Panc1 (cell line): ENCODE measurements around the gene RPL36. TPM values are rescaled to one million over a fixed set of nuclear protein-coding genes. Genes with fewer than 3 reads are reported as not detected.

Source experiments
- ATAC-seq: fragments of 200-7000 bp; cut with Tn5 transposase; 2 replicates; pipeline ENCODE4 v1.9.1; 2020; ENCODE audit warnings: mild to moderate bottlenecking, moderate library complexity
- BruUV-seq: library from RNA; stranded (reverse); fragments of 400-500 nt; replicated peaks from 2 replicates; lab custom pipeline; 2021; lab: Mats Ljungman, UMichigan
- CTCF ChIA-PET: fragments of 300-600 bp; sonication (Branson Sonifier 250); formaldehyde crosslinking; loops from one replicate; lab custom pipeline; 2022; ENCODE audit warnings: antibody characterized with exemption; lab: Charles Lee
- POLR2A ChIA-PET: fragments of 300-600 bp; sonication (Branson Sonifier 250); formaldehyde crosslinking; loops from one replicate; lab custom pipeline; 2022; ENCODE audit warnings: antibody characterized with exemption; lab: Charles Lee
- DNase-seq: peaks from one replicate; pipeline ENCODE4 v3.0.0-alpha.2; 2010; ENCODE audit warnings: low read depth, low spot score
- H3K27ac ChIP-seq: 2 replicates; pipeline ENCODE4 v1.5.1; 2011; ENCODE audit warnings: mild to moderate bottlenecking, low read length, inconsistent platforms
- H3K27me3 ChIP-seq: fragments of 200-500 bp; sonication (Bioruptor generic); 2 replicates; pipeline ENCODE4 v1.6.0; 2014; ENCODE audit warnings: low read length, inconsistent platforms; ENCODE audit not compliant: control insufficient read depth, insufficient read depth
- H3K36me3 ChIP-seq: fragments of 200-500 bp; sonication (Bioruptor generic); 2 replicates; pipeline ENCODE4 v1.5.1; 2014; ENCODE audit warnings: inconsistent platforms, mild to moderate bottlenecking, low read length, moderate library complexity; ENCODE audit not compliant: control insufficient read depth, insufficient read depth
- H3K4me1 ChIP-seq: 2 replicates; pipeline ENCODE4 v1.5.1; 2011; ENCODE audit warnings: inconsistent platforms, mild to moderate bottlenecking, low read length, moderate library complexity; ENCODE audit not compliant: control insufficient read depth, insufficient read depth
- H3K4me3 ChIP-seq, 2 experiments: 2 replicates each; pipeline ENCODE4 v1.5.1; 2011 to 2012; ENCODE audit warnings: low read depth in 2 of 2, low read length in 2 of 2, mild to moderate bottlenecking in 2 of 2, inconsistent platforms in 1 of 2, moderate library complexity in 1 of 2
- H3K9me3 ChIP-seq: fragments of 200-500 bp; sonication (Bioruptor generic); 2 replicates; pipeline ENCODE4 v1.5.1; 2014; ENCODE audit warnings: low read depth, mild to moderate bottlenecking, inconsistent platforms, low read length, moderate library complexity; ENCODE audit not compliant: control insufficient read depth, insufficient read depth
- CTCF ChIP-seq: fragments of 450-650 bp; IDR thresholded peaks from 2 replicates; pipeline ENCODE4 v1.5.1; 2017; ENCODE audit warnings: mild to moderate bottlenecking
- POLR2AphosphoS5 ChIP-seq: IDR thresholded peaks from 2 replicates; pipeline ENCODE4 v1.6.1; 2012; ENCODE audit warnings: mild to moderate bottlenecking, low read depth, low read length, moderate library complexity
- SIN3A ChIP-seq: IDR thresholded peaks from 2 replicates; pipeline ENCODE4 v1.6.1; 2012; ENCODE audit warnings: low read depth, mild to moderate bottlenecking, low read length, moderate library complexity, borderline replicate concordance; ENCODE audit not compliant: insufficient read depth
- TCF7L2 ChIP-seq: IDR thresholded peaks from 2 replicates; pipeline ENCODE4 v1.6.1; 2011; ENCODE audit warnings: mild to moderate bottlenecking, low read depth, low read length, inconsistent platforms
- in situ Hi-C: cut with HindIII; loops from 2 replicates; pipeline ENCODE4 v1.10.0; 2016; ENCODE audit warnings: low sequenced_read_pairs, low pct_unique_long_range_greater_than_20kb
- intact Hi-C: fragments of 100-400 bp; cut with micrococcal nuclease; formaldehyde crosslinking; loops from one replicate; pipeline ENCODE4 v1.10.0; 2022; ENCODE audit not compliant: unreplicated experiment
- total RNA-seq: library from RNA; stranded (reverse); gene quantifications from one replicate; pipeline ENCODE4 v1.2.1, GENCODE V29; 2021; ENCODE audit not compliant: unreplicated experiment
- TF ChIP-seq, protein P1 (sequence below), 2 experiments: IDR thresholded peaks; 2 replicates each; pipeline ENCODE4 v1.6.1; 2011 to 2012; ENCODE audit warnings: low read depth in 2 of 2, control low read depth in 1 of 2, low read length in 1 of 2, mild to moderate bottlenecking in 1 of 2, moderate library complexity in 1 of 2; ENCODE audit not compliant: insufficient read depth in 1 of 2

RPL36 gene
- total RNA-seq, 1 experiment from 2014 or later: 465 TPM

GRCh38 chr19:5696196-5697021 lies 6.3 kb downstream of the RPL36 start:
- CTCF ChIA-PET: no interaction called here
- BruUV-seq: no TSS peak

GRCh38 chr19:5697022-5697889 lies 7.2 kb downstream of the RPL36 start:
- peaks cover 12% of the 10 kb centered on the region for H3K4me1 ChIP-seq
- no TSS peak for BruUV-seq
- intact Hi-C loops: loop anchor here (10.0 kb wide), 1 partner anchor 98 kb away; the partner anchor contains the start of gene DUS3L
- H3K36me3 ChIP-seq: no peaks in the 10 kb centered on the region; the same call in 1 of the 2 replicates
- no peak overlapping the region for H3K4me3 ChIP-seq
- ChIA-PET CTCF (no interaction called here), POLR2A (interaction anchor here (0.6 kb wide), 1 partner anchor 23 kb away, joined by 12 read pairs; the partner anchor contains the start of gene LONP1)
- H3K27ac ChIP-seq: peak overlapping the region; percentile 31
- H3K27me3 ChIP-seq: no peaks in the 10 kb centered on the region
- ATAC-seq (peak; percentile 17), DNase-seq (no peak)
- in situ Hi-C loops: no loop called here
- H3K9me3 ChIP-seq: no peaks in the 10 kb centered on the region
- no peak for TF ChIP-seq TCF7L2
- no peak for TF ChIP-seq CTCF
- no peak; the same call in 1 of the 2 replicates for TF ChIP-seq SIN3A
- no peak for TF ChIP-seq POLR2AphosphoS5

More at GRCh38 chr19:5696196-5697021, 6.3 kb downstream of the RPL36 start:
- in situ Hi-C loops: no loop called here
- Histone ChIP-seq H3K4me1 (peaks cover 12% of the 10 kb centered on the region), H3K27ac (peak overlapping the region; percentile 31; the same call in 1 of the 2 replicates), H3K36me3 (no peaks in the 10 kb centered on the region; the same call in 1 of the 2 replicates), H3K27me3 (no peaks in the 10 kb centered on the region), H3K4me3 (no peak overlapping the region), H3K9me3 (no peaks in the 10 kb centered on the region)
- TF ChIP-seq, protein P1, sequence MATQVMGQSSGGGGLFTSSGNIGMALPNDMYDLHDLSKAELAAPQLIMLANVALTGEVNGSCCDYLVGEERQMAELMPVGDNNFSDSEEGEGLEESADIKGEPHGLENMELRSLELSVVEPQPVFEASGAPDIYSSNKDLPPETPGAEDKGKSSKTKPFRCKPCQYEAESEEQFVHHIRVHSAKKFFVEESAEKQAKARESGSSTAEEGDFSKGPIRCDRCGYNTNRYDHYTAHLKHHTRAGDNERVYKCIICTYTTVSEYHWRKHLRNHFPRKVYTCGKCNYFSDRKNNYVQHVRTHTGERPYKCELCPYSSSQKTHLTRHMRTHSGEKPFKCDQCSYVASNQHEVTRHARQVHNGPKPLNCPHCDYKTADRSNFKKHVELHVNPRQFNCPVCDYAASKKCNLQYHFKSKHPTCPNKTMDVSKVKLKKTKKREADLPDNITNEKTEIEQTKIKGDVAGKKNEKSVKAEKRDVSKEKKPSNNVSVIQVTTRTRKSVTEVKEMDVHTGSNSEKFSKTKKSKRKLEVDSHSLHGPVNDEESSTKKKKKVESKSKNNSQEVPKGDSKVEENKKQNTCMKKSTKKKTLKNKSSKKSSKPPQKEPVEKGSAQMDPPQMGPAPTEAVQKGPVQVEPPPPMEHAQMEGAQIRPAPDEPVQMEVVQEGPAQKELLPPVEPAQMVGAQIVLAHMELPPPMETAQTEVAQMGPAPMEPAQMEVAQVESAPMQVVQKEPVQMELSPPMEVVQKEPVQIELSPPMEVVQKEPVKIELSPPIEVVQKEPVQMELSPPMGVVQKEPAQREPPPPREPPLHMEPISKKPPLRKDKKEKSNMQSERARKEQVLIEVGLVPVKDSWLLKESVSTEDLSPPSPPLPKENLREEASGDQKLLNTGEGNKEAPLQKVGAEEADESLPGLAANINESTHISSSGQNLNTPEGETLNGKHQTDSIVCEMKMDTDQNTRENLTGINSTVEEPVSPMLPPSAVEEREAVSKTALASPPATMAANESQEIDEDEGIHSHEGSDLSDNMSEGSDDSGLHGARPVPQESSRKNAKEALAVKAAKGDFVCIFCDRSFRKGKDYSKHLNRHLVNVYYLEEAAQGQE (IDR thresholded peaks at IDR 0.05; ENCODE audit: insufficient read depth in 1 of 2, low read depth in 2 of 2, low read length in 1 of 2): no peak
- TF ChIP-seq CTCF (no peak), POLR2AphosphoS5 (no peak), TCF7L2 (no peak), SIN3A (no peak)
- intact Hi-C loops: loop anchor here (10.0 kb wide), 1 partner anchor 98 kb away; the partner anchor contains the start of gene DUS3L
- POLR2A ChIA-PET: no interaction called here
- DNase-seq (no peak), ATAC-seq (no peak)
